ENCODE measurements around the gene UBE2E2.

The UBE2E2 gene

DNA sequence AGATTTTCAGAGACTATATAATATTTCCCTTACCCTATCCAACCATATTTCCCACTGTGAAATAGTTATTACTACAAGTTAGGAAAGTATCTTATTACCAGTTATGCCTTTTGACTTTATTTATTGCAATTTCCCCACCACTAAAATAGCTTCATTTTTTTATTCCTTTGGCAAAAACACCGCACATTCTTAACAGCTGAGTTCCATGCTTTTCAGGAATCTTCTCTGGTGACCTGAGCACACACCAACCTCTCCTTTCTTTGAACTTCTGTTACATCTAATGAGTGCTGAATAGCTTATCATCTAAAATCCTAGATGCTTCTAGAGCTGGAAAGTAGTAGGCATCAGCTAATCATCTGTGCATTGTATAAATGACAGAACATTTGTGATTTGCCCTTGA, 99.1 kb downstream of the UBE2E2 start:
- Histone ChIP-seq H3K4me1 (ENCODE audit: control insufficient read depth, low read length) (peaks cover 5% of the 10 kb centered on the region), H3K27me3 (ENCODE audit: control insufficient read depth, low read length) (no peaks in the 10 kb centered on the region), H3K4me2 (ENCODE audit: low read length) (no peak overlapping the region), H3F3A (ENCODE audit: control insufficient read depth, insufficient read depth) (no peaks in the 10 kb centered on the region), H3K27ac (ENCODE audit: low read depth, low read length) (no peak overlapping the region), H3K4me3 (ENCODE audit: low read length) (no peak overlapping the region), H3K9me3 (ENCODE audit: control insufficient read depth, insufficient read depth, low read length) (no peaks in the 10 kb centered on the region), H4K20me1 (ENCODE audit: control insufficient read depth, insufficient read depth, low read depth, low read length) (no peaks in the 10 kb centered on the region), H3K36me3 (ENCODE audit: control insufficient read depth, low read length) (no peaks in the 10 kb centered on the region), H3K79me2 (ENCODE audit: control insufficient read depth, low read length) (peaks cover 14% of the 10 kb centered on the region; the same call in 1 of the 2 replicates), H3K9me2 (replicated peaks; ENCODE audit: control insufficient read depth, low read length) (no peaks in the 10 kb centered on the region)
- TF ChIP-seq, protein P1, sequence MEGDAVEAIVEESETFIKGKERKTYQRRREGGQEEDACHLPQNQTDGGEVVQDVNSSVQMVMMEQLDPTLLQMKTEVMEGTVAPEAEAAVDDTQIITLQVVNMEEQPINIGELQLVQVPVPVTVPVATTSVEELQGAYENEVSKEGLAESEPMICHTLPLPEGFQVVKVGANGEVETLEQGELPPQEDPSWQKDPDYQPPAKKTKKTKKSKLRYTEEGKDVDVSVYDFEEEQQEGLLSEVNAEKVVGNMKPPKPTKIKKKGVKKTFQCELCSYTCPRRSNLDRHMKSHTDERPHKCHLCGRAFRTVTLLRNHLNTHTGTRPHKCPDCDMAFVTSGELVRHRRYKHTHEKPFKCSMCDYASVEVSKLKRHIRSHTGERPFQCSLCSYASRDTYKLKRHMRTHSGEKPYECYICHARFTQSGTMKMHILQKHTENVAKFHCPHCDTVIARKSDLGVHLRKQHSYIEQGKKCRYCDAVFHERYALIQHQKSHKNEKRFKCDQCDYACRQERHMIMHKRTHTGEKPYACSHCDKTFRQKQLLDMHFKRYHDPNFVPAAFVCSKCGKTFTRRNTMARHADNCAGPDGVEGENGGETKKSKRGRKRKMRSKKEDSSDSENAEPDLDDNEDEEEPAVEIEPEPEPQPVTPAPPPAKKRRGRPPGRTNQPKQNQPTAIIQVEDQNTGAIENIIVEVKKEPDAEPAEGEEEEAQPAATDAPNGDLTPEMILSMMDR (IDR thresholded peaks at IDR 0.05; ENCODE audit: low read depth, low read length, poor library complexity, severe bottlenecking): no peak
- TF ChIP-seq EZH2phosphoT487 (IDR thresholded peaks at IDR 0.05; ENCODE audit: borderline replicate concordance, low read length): no peak

DNA sequence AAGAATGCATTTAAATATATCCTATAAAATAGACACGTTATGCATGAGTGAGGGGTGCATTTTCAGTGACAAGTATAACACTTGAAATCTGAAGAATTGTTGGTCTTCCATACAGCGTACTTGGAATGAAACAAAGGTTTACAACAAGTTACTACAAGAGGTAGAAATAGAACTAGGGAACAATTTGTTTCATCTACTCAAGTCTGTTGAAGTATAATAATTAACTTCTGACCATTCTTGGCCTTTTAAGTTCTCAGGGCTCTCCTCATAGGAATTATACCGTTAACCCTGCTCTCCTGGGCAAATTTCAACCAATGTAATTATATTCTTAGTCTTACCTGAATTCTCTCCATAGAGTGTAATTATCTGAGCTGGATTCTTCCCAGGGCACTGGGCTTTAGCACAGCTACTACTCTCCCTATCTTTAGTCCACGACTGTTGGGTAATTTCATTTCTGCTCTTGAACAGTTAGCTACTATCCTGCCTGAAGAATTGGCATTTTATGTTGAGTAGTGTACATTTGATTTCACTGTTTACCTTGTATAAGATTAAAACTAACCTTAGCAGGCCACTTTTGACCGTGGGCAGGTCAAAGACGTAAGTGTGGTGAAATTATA, 100.6 kb downstream of the UBE2E2 start:
- Histone ChIP-seq H3K27ac (ENCODE audit: low read depth, low read length) (no peak overlapping the region), H4K20me1 (ENCODE audit: control insufficient read depth, insufficient read depth, low read depth, low read length) (no peaks in the 10 kb centered on the region), H3K36me3 (ENCODE audit: control insufficient read depth, low read length) (no peaks in the 10 kb centered on the region), H3K9me2 (replicated peaks; ENCODE audit: control insufficient read depth, low read length) (no peaks in the 10 kb centered on the region), H3K4me2 (ENCODE audit: low read length) (no peak overlapping the region), H3K9me3 (ENCODE audit: control insufficient read depth, insufficient read depth, low read length) (no peaks in the 10 kb centered on the region), H3F3A (ENCODE audit: control insufficient read depth, insufficient read depth) (no peaks in the 10 kb centered on the region), H3K27me3 (ENCODE audit: control insufficient read depth, low read length) (no peaks in the 10 kb centered on the region), H3K4me1 (ENCODE audit: control insufficient read depth, low read length) (peaks cover 5% of the 10 kb centered on the region), H3K4me3 (ENCODE audit: low read length) (no peak overlapping the region), H3K79me2 (ENCODE audit: control insufficient read depth, low read length) (peaks cover 14% of the 10 kb centered on the region; the same call in 1 of the 2 replicates)
- no peak for TF ChIP-seq EZH2phosphoT487 (IDR thresholded peaks at IDR 0.05; ENCODE audit: borderline replicate concordance, low read length)
- TF ChIP-seq, protein P1 (IDR thresholded peaks at IDR 0.05; ENCODE audit: low read depth, low read length, poor library complexity, severe bottlenecking): no peak

DNA sequence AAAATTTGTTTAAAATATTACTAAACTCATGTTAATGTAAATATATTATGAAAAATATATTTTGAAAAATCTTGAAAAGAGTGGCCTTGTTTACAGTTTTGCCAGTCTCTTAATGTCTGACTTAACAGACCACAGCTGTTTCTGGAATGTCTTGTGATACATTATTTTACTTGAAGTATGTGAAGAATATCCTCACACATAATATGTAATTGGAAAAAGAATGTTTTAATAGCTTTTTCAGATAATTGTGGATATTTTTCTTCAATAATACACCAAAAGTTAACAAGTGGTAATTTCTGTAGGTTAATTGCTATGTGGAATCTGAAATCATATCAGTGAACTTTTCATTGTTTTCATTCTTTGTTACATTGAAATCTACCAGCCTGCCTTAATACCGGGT, 101.3 kb downstream of the UBE2E2 start:
- Histone ChIP-seq H3K4me3 (ENCODE audit: low read length) (no peak overlapping the region), H3K79me2 (ENCODE audit: control insufficient read depth, low read length) (peaks cover 14% of the 10 kb centered on the region; the same call in 1 of the 2 replicates), H3K27ac (ENCODE audit: low read depth, low read length) (no peak overlapping the region), H3K4me1 (ENCODE audit: control insufficient read depth, low read length) (peaks cover 5% of the 10 kb centered on the region), H3K36me3 (ENCODE audit: control insufficient read depth, low read length) (no peaks in the 10 kb centered on the region), H3K4me2 (ENCODE audit: low read length) (no peak overlapping the region), H3K9me3 (ENCODE audit: control insufficient read depth, insufficient read depth, low read length) (no peaks in the 10 kb centered on the region), H3K27me3 (ENCODE audit: control insufficient read depth, low read length) (no peaks in the 10 kb centered on the region), H4K20me1 (ENCODE audit: control insufficient read depth, insufficient read depth, low read depth, low read length) (no peaks in the 10 kb centered on the region), H3F3A (ENCODE audit: control insufficient read depth, insufficient read depth) (no peaks in the 10 kb centered on the region), H3K9me2 (replicated peaks; ENCODE audit: control insufficient read depth, low read length) (no peaks in the 10 kb centered on the region)
- TF ChIP-seq EZH2phosphoT487 (IDR thresholded peaks at IDR 0.05; ENCODE audit: borderline replicate concordance, low read length): no peak
- TF ChIP-seq, protein P1 (IDR thresholded peaks at IDR 0.05; ENCODE audit: low read depth, low read length, poor library complexity, severe bottlenecking): no peak
